Effector memory CD4-positive, alpha-beta T cell (primary cell): ENCODE measurements around the gene PAFAH1B2.
"Not testable (repeated sequence)": the region's sequence is repeated elsewhere in the genome, so short reads cannot be mapped to it uniquely, and the experiment has no call there.

Experiments
- DNase-seq, 3 donors: peaks; one replicate each; pipeline ENCODE4 v3.0.0-alpha.2; 2020
- H3K27ac ChIP-seq: 2 replicates; pipeline ENCODE4 v1.7.0; 2013; ENCODE audit warnings: mild to moderate bottlenecking, low read length, moderate library complexity; ENCODE audit not compliant: insufficient read depth, poor library complexity, severe bottlenecking
- H3K27me3 ChIP-seq: replicated peaks from 2 replicates; pipeline ENCODE4 v1.7.0; 2013; ENCODE audit warnings: mild to moderate bottlenecking, low read length; ENCODE audit not compliant: insufficient read depth, control insufficient read depth, poor library complexity, severe bottlenecking
- H3K36me3 ChIP-seq: 2 replicates; pipeline ENCODE4 v1.7.0; 2013; ENCODE audit warnings: mild to moderate bottlenecking, low read length, moderate library complexity; ENCODE audit not compliant: control insufficient read depth, insufficient read depth
- H3K4me1 ChIP-seq: 2 replicates; pipeline ENCODE4 v1.7.0; 2013; ENCODE audit warnings: low read length, mild to moderate bottlenecking; ENCODE audit not compliant: control insufficient read depth, insufficient read depth, poor library complexity, severe bottlenecking
- H3K4me3 ChIP-seq: 2 replicates; pipeline ENCODE4 v1.7.0; 2013; ENCODE audit warnings: low read length, low read depth, mild to moderate bottlenecking; ENCODE audit not compliant: insufficient read depth, poor library complexity, severe bottlenecking
- H3K9me3 ChIP-seq: 2 replicates; pipeline ENCODE4 v1.7.0; 2013; ENCODE audit warnings: mild to moderate bottlenecking, low read length, moderate library complexity; ENCODE audit not compliant: control insufficient read depth

PAFAH1B2 gene

GRCh38 chr11:117180661-117181585, 36.8 kb downstream of the PAFAH1B2 start:
- Histone ChIP-seq H3K9me3 (no peaks in the 10 kb centered on the region), H3K36me3 (no peaks in the 10 kb centered on the region), H3K4me1 (peaks cover 26% of the 10 kb centered on the region), H3K27me3 (no peaks in the 10 kb centered on the region), H3K27ac (no peak overlapping the region), H3K4me3 (no peak overlapping the region)
- peak; percentile 26 to 47 (median 34) for DNase-seq

DNA sequence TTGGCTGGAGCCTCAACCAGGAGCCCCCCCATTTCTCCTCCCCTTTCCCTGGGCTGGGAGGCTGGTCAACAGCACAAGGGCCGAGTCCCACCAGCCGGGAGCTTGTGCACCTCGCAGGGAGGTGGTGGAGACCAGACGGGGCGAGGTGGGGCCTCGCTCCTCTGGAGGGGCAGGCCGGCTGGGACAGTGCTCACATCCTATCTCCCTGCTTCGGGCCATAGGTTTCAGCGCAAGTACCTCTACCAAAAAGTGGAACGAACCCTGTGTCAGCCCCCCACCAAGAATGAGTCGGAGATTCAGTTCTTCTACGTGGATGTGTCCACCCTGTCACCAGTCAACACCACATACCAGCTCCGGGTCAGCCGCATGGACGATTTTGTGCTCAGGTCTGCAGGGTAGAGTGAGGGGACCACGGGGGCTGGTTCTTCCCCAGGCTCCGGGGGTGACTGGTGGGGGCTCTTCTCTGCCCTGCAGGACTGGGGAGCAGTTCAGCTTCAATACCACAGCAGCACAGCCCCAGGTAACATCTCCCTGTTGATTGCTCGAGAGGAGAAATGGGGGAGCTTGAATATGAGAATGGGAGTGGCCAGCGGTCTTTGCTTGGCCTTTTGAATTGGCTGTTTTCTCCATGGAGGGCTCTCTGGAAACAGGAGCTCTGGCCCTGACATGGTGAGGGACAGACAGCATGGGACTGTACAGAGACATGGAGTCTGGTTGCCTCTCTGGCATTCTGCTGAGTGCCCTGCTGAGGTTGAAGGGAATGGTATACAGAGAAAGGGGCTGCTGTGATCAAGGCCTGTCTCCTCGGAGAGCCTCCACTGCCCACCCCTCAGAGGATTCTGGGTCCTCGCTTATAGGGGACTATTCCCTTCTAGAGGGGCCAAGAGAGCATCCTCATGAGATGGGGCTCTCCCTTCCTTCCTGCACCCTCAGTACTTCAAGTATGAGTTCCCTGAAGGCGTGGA, 37.8 kb downstream of the PAFAH1B2 start:
- DNase-seq = no peak
- no peak overlapping the region for H3K27ac ChIP-seq
- H3K4me1 ChIP-seq = peaks cover 26% of the 10 kb centered on the region
- no peaks in the 10 kb centered on the region for H3K36me3 ChIP-seq
- no peaks in the 10 kb centered on the region for H3K9me3 ChIP-seq
- no peak overlapping the region for H3K4me3 ChIP-seq
- no peaks in the 10 kb centered on the region for H3K27me3 ChIP-seq

GRCh38 chr11:117182551-117182935, 38.5 kb downstream of the PAFAH1B2 start:
- no peak for DNase-seq
- Histone ChIP-seq H3K9me3 (no peaks in the 10 kb centered on the region), H3K27ac (no peak overlapping the region), H3K27me3 (no peaks in the 10 kb centered on the region), H3K36me3 (no peaks in the 10 kb centered on the region), H3K4me1 (peaks cover 26% of the 10 kb centered on the region), H3K4me3 (no peak overlapping the region)

DNA sequence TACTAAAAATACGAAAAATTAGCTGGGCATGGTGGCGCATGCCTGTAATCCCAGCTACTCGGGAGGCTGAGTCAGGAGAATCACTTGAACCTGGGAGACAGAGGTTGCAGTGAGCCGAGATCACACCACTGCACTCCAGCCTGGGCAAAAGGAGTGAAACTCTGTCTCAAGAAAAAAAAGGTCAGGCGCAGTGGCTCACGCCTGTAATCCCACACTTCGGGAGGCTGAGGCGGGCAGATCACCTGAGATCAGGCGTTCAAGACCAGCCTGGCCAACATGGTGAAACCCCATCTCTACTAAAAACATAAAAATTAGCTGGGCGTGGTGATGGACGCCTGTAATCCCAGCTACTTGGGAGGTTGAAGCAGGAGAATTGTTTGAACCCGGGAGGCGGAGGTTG, 39.1 kb downstream of the PAFAH1B2 start:
- H3K4me3 ChIP-seq, DNase-seq, H3K36me3 ChIP-seq, H3K9me3 ChIP-seq, H3K27ac ChIP-seq, H3K27me3 ChIP-seq: not testable (repeated sequence)
- H3K4me1 ChIP-seq = peaks cover 23% of the 10 kb centered on the region

GRCh38 chr11:117183724-117184349, 39.8 kb downstream of the PAFAH1B2 start:
- no peak for DNase-seq
- H3K36me3 ChIP-seq = peaks cover 9% of the 10 kb centered on the region

GRCh38 chr11:117185736-117186430, 41.8 kb downstream of the PAFAH1B2 start:
- H3K4me1 ChIP-seq = peaks cover 5% of the 10 kb centered on the region
- no peak overlapping the region for H3K4me3 ChIP-seq
- no peak overlapping the region for H3K27ac ChIP-seq
- H3K36me3 ChIP-seq = peaks cover 18% of the 10 kb centered on the region
- no peak for DNase-seq
- no peaks in the 10 kb centered on the region for H3K27me3 ChIP-seq
- H3K9me3 ChIP-seq = no peaks in the 10 kb centered on the region

More at GRCh38 chr11:117183724-117184349, 39.8 kb downstream of the PAFAH1B2 start:
- Histone ChIP-seq H3K4me1 (peaks cover 20% of the 10 kb centered on the region), H3K27me3 (no peaks in the 10 kb centered on the region), H3K27ac (no peak overlapping the region), H3K4me3 (no peak overlapping the region), H3K9me3 (no peaks in the 10 kb centered on the region)

- DNase-seq = no peak
- Histone ChIP-seq H3K9me3 (no peaks in the 10 kb centered on the region), H3K4me1 (peaks cover under 1% of the 10 kb centered on the region), H3K36me3 (peaks cover 18% of the 10 kb centered on the region), H3K4me3 (no peak overlapping the region), H3K27ac (no peak overlapping the region), H3K27me3 (no peaks in the 10 kb centered on the region)
Observed at GRCh38 chr11:117186431-117186761, 42.3 kb downstream of the PAFAH1B2 start.

DNA sequence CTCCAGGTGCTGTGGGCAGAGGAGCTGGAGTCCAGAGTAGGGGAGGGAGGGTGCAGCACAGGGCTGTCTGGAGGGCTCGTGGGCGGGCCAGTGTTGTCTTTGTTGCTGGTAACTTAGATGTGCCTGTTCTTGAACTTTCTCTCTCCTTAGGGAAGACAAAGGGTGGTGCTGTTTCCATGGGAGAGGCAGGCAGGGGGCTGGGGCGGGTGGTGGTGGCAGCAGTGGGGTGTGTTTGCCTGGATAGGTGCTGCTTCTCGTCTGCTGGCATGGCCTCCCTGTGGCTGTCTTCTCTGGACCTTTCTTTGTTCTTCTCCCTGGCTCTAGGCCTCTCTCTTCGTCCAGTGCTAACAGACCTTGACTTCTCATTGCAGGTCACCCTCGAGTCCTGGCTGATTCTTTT, 42.9 kb downstream of the PAFAH1B2 start:
- Histone ChIP-seq H3K27me3 (no peaks in the 10 kb centered on the region), H3K9me3 (no peaks in the 10 kb centered on the region), H3K36me3 (peaks cover 22% of the 10 kb centered on the region), H3K4me3 (no peak overlapping the region), H3K27ac (no peak overlapping the region), H3K4me1 (no peaks in the 10 kb centered on the region)
- no peak for DNase-seq

- Histone ChIP-seq H3K4me3 (no peak overlapping the region), H3K4me1 (no peaks in the 10 kb centered on the region), H3K27me3 (no peaks in the 10 kb centered on the region), H3K27ac (no peak overlapping the region), H3K9me3 (no peaks in the 10 kb centered on the region), H3K36me3 (peaks cover 24% of the 10 kb centered on the region)
- DNase-seq = no peak
Observed at GRCh38 chr11:117187428-117187798, 43.3 kb downstream of the PAFAH1B2 start.
